Mesothelial cell of epicardium (in vitro differentiated cells): ENCODE results near the gene DTNB. TPM values are rescaled to one million over a fixed set of nuclear protein-coding genes. Genes with fewer than 3 reads are reported as not detected.

Experiments
- DNase-seq, 2 experiments: peaks; one replicate each; pipeline ENCODE4 v3.0.0; 2021; ENCODE audit warnings: low spot score in 2 of 2; ENCODE audit not compliant: unreplicated experiment in 2 of 2
- H3K27ac Mint-ChIP-seq: 2 replicates; pipeline ENCODE4 v1.8.0; 2021; ENCODE audit warnings: mixed read lengths
- H3K27me3 Mint-ChIP-seq: 2 replicates; pipeline ENCODE4 v1.8.0; 2021; ENCODE audit warnings: low read depth, mixed read lengths
- H3K36me3 Mint-ChIP-seq: 2 replicates; pipeline ENCODE4 v1.8.0; 2021; ENCODE audit warnings: mixed read lengths
- H3K4me1 Mint-ChIP-seq: 2 replicates; pipeline ENCODE4 v1.8.0; 2021; ENCODE audit warnings: mixed read lengths
- H3K4me3 Mint-ChIP-seq: 2 replicates; pipeline ENCODE4 v1.8.0; 2021; ENCODE audit warnings: mild to moderate bottlenecking, moderate library complexity, mixed read lengths
- H3K9me3 Mint-ChIP-seq: 2 replicates; pipeline ENCODE4 v1.8.0; 2021; ENCODE audit warnings: mixed read lengths
- total RNA-seq: library from RNA; stranded (reverse); gene quantifications from 3 replicates; pipeline ENCODE4 v1.2.1, GENCODE V29; 2021
- TF ChIP-seq, protein P1 (sequence below): fragments of 200-600 bp; sonication (generic); IDR thresholded peaks from one replicate; pipeline ENCODE4 v1.5.0; 2021; ENCODE audit warnings: antibody characterized with exemption; ENCODE audit not compliant: unreplicated experiment

DTNB gene
- total RNA-seq, 1 donor from 2014 or later = 36.3 TPM

DNA sequence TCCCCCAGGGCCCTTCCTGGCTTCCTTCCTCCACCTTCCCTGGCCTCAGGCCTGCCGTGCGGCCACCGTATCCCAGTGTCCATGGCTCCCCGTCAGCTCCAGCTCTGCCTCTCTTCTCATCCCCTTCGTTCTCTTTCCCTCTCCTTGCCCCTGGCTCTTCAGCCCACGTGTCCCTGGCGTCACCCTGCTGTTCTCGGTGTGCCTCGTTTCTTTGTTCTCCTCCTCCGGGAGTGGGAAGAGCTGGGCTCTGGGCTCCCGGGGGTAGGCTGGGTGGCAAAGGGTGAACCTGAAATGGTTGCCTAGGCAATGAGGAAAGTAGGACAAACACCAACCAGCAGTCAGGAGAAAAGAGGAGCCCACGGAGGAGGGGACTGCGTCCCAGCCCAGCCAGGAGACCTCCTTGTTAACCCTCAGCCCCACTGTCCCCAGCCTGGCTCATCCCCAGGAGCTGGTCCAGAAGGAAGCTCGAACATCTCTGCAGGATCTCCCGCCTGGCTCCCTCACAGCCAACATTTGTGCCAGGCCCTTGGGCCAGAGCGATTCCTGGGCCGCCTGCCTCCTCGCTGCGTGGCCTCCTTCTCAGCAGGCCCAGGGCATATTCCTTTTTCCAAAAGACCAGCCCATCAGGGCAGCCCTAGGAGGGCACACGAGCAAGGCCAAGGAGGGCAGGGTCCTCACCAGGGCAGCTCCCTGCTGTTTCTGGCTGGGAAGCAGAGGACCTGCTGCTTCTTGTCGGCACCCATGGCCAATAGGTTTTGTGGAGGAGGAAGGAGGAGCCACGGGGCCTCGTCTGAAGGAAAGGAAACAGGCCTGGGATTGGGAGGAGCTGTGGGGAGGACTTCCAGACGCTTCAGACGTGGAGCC lies 300.7 kb downstream of the DTNB start:
- peak overlapping the region; percentile 21 for H3K27ac Mint-ChIP-seq
- DNase-seq = no peak
- H3K9me3 Mint-ChIP-seq = no peaks in the 10 kb centered on the region
- H3K27me3 Mint-ChIP-seq = no peaks in the 10 kb centered on the region
- peaks cover 46% of the 10 kb centered on the region for H3K4me1 Mint-ChIP-seq
- TF ChIP-seq, protein P1, sequence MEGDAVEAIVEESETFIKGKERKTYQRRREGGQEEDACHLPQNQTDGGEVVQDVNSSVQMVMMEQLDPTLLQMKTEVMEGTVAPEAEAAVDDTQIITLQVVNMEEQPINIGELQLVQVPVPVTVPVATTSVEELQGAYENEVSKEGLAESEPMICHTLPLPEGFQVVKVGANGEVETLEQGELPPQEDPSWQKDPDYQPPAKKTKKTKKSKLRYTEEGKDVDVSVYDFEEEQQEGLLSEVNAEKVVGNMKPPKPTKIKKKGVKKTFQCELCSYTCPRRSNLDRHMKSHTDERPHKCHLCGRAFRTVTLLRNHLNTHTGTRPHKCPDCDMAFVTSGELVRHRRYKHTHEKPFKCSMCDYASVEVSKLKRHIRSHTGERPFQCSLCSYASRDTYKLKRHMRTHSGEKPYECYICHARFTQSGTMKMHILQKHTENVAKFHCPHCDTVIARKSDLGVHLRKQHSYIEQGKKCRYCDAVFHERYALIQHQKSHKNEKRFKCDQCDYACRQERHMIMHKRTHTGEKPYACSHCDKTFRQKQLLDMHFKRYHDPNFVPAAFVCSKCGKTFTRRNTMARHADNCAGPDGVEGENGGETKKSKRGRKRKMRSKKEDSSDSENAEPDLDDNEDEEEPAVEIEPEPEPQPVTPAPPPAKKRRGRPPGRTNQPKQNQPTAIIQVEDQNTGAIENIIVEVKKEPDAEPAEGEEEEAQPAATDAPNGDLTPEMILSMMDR = no peak
- no peak overlapping the region for H3K4me3 Mint-ChIP-seq
- peaks cover 2% of the 10 kb centered on the region for H3K36me3 Mint-ChIP-seq

DNA sequence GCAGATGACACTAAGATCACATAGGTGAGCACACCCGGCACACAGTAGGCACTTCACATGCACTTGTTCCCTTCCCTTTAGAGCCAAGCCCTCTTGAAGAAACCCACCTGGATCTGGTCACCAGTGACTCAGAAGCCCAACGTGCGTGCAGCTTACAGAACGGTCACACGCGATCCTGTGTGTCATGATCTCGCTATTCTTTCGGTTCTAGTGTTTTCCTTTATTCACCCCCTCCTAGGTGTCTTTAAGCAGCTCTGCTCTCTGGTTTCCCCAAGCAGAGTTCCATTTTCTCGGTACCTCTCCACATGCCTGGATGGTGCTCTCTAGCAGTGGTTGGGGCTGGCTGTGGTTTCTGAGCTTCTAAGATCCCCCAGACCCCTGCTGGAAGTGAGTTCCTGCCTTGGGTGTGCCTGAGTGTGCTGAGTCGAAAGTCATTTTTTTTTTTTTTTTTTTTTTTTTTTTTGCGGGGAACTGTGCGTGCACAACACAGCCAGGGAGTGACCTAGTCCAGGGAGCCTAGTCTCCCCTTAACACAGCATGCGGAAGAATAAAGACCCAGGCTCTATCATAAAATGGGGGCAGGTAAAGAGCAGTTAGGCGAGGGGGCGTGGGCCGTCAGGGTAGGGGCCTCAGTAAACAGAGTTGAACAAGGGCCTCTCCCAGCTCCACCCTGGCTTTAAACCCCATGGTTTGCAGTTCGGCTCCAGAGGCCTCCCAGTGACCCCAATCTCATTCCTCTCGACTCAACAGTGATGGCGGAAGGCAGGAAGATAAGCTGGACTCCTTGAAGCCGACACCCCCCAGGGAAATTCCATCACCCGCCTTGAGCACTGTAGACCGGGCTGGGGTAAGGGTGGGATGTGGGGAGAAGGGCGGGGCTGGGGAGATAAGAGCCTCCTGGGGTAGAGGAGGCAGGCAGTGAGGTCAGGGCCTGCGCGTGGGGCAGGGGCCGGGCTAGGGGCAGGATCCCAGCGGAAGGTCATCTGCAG lies 301.8 kb downstream of the DTNB start:
- peaks cover 38% of the 10 kb centered on the region for H3K4me1 Mint-ChIP-seq
- H3K4me3 Mint-ChIP-seq = no peak overlapping the region
- H3K9me3 Mint-ChIP-seq = no peaks in the 10 kb centered on the region
- no peaks in the 10 kb centered on the region for H3K27me3 Mint-ChIP-seq
- DNase-seq = no peak
- no peaks in the 10 kb centered on the region for H3K36me3 Mint-ChIP-seq
- TF ChIP-seq, protein P1 = no peak
- no peak overlapping the region for H3K27ac Mint-ChIP-seq

DNA sequence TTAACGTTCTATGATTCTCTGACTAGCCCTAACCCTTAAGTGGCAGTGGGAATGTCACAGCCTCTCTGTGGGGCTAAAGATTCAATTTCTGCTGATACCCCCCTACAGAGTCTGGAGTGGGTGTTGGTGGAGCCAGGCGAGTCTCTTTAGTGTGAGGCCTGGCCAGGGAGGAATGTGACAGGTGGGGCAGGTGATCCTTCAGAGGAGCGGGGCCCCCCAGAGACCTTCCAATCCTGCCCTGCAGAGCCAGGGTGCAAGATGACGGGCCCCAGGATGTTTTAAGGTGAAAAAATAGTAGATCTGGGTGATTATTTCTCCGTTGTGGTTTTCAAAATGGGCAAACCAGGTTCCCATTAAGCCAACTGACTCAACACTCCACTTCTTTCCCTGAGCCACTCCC lies 303.5 kb downstream of the DTNB start:
- no peak for DNase-seq
- Mint-ChIP-seq H3K9me3 (no peaks in the 10 kb centered on the region), H3K36me3 (no peaks in the 10 kb centered on the region), H3K4me1 (peaks cover 33% of the 10 kb centered on the region), H3K27ac (no peak overlapping the region), H3K4me3 (no peak overlapping the region), H3K27me3 (no peaks in the 10 kb centered on the region)
- TF ChIP-seq, protein P1 = no peak

DNA sequence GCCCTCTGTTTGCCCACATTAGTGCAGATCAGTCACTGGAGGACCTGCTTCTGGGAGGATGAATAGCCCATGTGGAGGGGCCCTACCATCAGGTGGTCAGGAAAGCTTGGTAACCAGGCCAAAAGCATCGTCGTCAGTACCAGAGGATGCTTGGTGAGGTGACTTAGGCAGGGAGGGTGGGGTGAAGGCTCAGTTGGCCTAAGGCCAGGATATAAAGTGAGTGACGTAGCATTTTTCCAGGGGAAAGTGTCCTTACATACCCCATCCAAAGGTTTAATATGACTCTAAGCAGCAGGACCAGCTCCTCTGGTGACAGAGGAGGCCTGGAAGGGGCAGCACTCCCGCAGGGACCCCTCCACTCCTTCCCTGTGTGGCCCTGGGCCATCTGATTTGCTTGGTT lies 303.9 kb downstream of the DTNB start:
- Mint-ChIP-seq H3K9me3 (no peaks in the 10 kb centered on the region), H3K4me1 (peaks cover 33% of the 10 kb centered on the region), H3K36me3 (no peaks in the 10 kb centered on the region), H3K27ac (peak overlapping the region; percentile 76), H3K27me3 (no peaks in the 10 kb centered on the region), H3K4me3 (no peak overlapping the region)
- TF ChIP-seq, protein P1 = no peak
- no peak for DNase-seq

DNA sequence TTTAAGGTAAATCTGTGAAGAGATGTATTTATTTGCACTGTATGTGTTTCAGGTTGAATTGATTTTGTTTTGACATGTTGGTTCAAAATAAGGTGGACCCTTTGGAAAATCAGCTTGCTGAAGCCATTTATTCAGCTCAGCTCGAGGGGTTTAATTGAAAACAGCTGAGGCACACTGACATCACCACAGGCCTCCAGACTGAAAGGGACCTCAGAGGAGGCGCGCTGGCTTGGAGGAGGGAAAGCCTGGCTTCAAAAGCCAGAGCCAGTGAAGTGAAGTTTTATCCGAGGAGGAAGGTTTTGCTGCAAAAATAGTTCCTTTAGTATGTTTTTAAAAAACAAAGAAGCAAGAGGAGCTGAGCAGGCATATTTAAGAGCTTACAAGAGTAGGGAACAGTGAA lies 304.7 kb downstream of the DTNB start:
- no peak for DNase-seq
- Mint-ChIP-seq H3K4me1 (peaks cover 33% of the 10 kb centered on the region), H3K36me3 (no peaks in the 10 kb centered on the region), H3K27me3 (no peaks in the 10 kb centered on the region), H3K9me3 (no peaks in the 10 kb centered on the region), H3K27ac (peak overlapping the region; percentile 76), H3K4me3 (no peak overlapping the region)
- TF ChIP-seq, protein P1 = no peak
